NCI-H2196 (cell line): ENCODE data around the gene ARPC5.
"Not testable (repeated sequence)": the region's sequence is repeated elsewhere in the genome, so short reads cannot be mapped to it uniquely, and the experiment has no call there.

Source experiments
- DNase-seq: peaks from one replicate; lab custom pipeline; 2025; ENCODE audit not compliant: unreplicated experiment; lab: John Stamatoyannopoulos, UW

Gene ARPC5

DNA sequence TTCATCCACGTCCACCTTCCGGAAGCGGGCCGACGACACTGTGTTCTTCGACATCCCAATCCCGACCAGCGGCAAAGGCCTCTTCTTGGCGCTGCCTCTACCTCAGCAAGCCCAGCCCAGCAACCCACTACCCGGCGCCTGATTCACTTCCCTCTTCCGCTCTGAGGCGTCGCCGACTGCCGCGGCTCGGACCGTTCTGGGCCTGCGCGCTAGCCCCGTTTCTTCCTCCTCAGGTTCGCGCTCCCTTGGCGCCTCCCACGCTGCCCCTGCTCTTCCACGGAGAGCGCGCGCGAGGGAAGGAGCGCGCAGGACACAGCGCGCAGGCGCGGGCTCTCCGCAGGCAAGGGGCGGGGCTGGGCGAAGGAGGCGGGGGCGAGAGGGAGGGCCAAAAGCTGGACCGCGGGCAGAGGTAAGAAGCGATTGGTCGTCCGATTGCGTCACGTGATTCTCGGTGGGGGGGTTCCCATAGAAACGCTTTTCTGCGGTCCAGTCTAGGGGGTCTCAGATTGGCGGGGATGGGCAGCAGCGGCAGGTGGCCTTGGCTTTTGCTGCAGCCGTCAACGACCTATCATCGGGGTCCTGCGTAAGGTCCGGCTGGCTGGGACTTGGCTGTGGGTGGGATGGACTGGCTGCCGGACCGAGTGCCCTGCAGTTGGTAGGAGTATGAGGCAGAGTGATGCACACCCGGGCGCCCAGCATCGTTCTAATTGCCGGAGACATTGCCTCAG lies at the start of gene ARPC5:
TSS of gene ARPC5 (minus strand) at position 178 of the 728 bp plus-strand sequence. CDS start at position 54, 124 bp downstream.
- peak; percentile 96 for DNase-seq

- DNase-seq = peak; percentile 6
Measured at GRCh38 chr1:183685112-183685713, 49.6 kb upstream of the ARPC5 start.

DNA sequence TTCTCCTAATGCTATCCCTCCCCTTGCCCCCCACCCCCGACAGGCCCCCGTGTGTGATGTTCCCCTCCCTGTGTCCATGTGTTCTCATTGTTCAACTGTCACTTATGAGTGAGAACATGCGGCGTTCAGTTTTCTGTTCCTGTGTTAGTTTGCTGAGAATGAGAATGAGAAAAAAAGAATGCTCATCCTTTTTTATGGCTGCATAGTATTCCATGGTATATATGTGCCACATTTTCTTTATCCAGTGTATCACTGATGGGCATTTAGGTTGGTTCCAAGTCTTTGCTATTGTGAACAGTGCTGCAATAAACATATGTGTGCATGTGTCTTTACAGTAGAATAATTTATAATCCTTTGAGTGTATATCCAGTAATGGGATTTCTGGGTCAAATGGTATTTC lies 43.8 kb upstream of the ARPC5 start:
- DNase-seq = not testable (repeated sequence)

DNA sequence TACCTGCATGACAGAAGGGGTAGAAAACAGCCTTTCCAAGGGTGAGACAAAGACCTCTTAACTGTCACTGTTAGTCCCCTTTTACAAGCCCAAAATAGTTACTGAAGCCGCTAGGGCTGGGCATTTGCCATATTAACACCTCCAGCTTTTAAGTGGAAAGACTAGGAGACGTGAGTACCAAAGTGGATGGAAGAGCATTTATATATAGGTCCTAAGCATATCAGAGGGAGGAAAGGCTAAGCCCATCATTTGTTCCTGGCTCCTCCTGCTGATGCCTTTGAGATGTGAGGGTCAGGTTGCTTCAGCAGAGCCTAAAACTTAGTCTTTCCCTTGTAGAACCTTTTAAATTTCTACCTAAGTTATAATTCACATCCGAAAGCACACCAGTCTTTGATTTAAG lies 43.2 kb upstream of the ARPC5 start:
- DNase-seq = no peak

DNA sequence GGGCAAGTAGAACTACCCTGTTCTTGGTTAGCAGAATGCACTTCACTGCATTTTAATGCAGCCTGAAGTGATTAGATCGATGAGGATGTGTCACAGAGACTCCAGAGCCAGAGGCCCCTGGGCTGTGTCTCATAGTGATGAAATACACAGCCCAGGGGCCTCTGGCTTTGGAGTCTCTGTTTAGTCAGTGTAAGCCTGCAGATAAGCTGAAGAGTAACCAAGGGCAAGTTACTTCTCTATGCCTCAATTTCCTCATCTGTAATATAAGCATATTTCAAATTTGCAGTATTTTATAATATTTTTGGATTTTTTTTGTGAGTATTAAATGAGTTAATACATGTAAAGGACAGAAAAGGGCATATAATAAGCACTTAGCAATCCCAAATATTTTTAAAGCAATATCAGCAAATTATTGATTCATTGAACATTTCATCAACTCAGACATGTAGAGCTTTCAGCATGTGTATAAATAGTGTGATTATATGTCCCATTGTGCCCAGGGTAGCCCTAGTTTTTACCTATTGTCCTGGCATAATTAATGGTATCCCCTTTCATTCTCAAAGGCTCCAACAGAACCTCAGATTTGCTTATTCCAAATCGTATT lies 41.1 kb upstream of the ARPC5 start:
- DNase-seq = no peak

DNA sequence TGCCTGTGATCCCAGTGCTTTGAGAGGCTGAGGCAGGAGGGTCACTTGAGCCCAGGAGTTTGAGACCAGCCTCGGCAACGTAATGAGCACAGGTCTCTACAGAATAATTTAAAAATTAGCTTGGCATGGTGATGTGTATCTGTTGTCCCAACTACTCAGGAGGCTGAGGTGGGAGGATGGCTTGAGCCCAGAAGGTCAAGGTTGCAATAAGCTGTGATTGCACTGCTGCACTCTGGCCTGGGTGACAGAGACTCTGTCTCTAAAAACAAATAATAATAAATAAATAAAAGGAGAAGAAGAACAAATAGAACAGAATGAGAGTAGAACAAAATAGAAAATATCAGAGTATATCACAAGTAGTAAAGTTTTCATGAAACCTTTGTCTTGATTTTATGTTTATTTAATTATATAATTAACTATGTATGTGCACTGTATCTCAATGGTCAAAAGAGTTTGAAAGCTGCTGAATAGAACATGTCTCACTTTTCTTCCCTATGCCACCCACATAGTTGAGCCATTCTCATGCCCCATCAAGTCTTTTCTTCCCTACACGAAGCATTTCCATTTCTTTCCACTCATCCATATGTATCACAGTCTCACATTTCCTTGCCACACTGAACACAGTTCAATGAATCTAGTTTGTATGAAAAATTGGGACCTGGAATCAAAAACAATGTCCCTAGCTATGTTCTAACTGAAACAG lies 40.5 kb upstream of the ARPC5 start:
- DNase-seq = no peak

DNA sequence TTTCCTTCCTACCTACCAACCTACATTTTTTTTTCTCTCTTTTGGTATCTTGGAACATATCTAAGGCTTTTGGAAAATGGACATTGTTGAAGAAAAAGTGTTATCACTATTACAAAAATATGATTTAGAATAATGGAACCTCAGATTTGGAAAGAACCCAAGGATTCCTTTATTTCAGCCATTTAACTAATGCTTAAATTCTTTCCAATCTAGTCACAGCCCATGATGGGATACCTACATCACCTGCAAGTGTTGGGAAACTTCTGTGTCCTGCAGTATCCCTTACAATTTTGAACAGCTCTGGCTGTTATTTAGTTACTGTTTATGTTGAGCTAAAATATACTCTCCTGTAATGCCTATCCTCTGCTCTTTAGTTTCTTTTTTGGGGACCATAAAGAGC lies 39.8 kb upstream of the ARPC5 start:
- no peak for DNase-seq

DNA sequence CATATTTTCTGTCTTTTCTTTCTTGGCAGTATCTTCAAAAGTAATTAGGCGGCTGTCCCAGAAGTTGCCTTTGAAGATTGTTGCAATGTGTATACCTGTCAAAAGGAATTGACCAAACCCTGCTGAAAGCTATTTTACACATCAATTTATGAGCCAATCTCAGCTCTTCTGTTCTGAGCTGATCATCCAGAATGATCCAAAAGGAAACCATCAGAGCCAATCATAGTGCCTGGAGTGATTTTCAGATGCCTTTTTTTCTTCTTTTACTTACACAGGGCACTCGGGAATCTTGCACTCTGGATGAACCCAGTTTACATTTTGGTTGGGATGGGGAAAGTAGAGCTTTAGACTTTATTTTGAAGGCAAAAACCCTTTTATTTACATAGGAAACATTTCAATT lies 39.3 kb upstream of the ARPC5 start:
- DNase-seq = no peak

DNA sequence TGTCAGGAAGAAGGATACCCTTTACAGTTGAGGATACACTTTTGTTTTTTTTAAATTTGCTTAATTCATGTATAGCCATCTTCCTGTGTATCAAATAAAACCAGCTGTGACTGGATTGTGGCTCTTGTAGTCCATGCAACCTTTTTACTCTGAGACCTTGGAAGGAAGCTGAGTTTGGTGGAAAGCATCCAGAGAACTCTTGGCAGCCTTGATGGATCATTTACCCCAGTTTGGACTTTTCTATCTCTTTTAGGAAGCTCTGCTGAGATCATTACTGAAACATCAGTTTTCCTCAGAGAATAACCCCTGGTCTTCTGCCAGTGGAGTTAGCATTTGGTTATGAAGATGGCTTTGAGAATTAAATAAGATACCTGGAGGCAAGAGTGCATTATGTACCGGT lies 38.8 kb upstream of the ARPC5 start:
- no peak for DNase-seq

DNA sequence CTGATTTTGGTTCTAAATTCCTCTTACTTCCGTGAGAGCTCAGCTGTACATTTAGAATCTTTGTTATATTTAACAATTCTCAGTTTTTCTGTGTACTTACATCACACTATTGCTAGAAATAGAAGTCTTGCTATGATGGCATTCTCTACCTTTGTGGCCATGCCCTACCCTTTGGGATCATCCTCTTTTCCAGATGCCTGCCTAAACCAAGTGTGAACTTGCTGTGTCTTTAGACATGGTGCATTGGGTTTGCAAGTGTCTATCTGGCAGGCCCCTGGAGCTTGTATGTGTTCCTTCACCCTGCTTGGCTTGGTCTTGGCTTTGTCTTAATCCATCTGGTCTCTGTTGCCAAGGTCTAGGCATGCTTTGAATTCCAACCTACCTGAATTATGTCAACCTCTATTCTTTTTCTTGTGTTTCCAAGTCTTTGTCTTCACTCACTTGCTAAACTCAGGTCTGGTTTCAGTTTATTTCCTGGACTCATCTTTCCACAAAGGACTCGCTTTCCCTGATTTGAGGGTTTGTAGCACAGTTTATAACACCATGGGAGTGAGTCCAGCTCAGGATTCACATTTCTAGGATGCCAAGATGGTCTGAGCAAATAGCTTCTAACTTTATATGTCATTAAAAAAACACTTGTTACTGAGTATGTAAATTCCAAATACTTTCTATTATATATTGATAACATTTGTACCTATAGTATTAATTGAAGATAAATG lies 38.2 kb upstream of the ARPC5 start:
- DNase-seq = no peak

DNA sequence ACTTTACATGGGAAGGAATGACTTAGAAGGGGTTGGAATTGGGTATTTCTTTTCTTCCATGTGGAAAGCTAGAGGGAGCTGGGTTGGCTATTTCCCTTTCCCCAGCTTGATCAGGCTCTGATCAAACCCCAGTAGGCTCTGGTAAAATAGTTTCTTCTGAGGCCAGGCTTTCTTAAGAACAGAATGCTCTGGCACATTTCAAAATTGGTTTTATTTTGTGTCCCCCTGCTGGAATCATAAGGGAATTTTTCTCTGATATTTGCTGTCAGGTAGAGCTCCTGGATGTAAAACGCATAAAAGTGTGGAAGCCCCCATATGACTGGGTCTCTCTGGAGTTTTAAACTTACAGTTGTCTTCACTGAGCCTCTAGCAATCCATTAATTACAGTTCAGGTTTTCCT lies 34.6 kb upstream of the ARPC5 start:
- no peak for DNase-seq

DNA sequence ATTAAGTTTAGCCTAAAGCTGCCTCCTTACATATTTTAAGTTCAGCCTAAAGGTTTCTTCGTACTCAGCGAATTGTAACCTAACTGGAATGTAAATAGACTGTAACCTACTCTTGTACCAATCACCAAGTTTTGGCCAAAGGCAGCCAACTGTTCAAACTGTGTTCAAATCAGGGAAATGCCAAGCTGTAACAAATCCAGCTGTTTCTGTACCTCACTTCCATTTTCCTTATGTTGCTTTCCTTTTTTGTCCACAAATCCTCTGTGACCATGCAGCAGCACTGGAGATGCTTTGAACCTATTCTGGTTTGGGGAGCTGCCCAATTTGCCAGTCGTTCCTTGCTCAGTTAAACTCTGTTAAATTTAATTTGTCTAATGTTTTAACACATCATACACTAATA lies 20.8 kb upstream of the ARPC5 start:
- no peak for DNase-seq

- peak; percentile 84 for DNase-seq
Measured at GRCh38 chr1:183655562-183656075, 20.0 kb upstream of the ARPC5 start.

DNA sequence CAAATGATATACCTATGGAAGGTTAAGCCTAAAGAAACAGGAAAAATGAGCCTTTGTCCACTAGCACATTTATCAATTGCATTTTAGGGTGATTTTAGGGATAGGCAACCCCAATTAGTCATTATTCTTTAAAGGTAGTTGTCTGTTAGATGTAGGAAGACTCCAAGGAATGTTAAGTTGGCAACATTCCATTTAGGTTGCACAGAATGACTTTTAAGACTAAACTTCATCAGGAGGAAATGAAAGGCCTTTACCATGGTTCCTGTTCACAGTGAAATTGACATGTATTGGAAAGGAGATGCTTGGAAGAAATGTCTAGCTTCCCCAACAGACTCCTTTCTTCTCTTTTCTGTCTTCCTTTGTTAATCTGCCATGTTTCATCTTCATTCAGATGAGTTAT lies 19.1 kb upstream of the ARPC5 start:
- no peak for DNase-seq

- no peak for DNase-seq
Measured at GRCh38 chr1:183653876-183654451, 18.4 kb upstream of the ARPC5 start.

DNA sequence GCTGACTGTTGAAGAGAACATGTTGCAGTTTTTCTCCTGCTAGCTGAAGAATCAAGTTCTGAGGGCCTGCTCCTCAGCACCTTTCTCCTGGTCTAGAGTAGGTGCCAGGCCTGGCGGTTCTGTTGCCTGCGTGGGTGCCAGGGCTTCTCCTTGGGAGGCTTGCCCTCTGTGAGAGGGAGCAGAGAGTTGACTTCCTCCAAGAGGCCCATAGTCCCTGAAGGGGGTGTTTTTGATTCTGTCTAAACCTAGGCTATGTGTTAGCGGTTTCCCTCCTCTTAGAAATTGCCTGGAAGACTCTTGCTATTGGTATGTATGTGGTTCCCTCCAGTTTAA lies 17.8 kb upstream of the ARPC5 start:
- no peak for DNase-seq

GRCh38 chr1:183652547-183653461 lies 17.2 kb upstream of the ARPC5 start, which contains the start of gene APOBEC4:
TSS of gene APOBEC4 (minus strand) at chr1:183653316. CDS start at chr1:183648781, 4,535 bp downstream.
- DNase-seq = peak; percentile 31

DNA sequence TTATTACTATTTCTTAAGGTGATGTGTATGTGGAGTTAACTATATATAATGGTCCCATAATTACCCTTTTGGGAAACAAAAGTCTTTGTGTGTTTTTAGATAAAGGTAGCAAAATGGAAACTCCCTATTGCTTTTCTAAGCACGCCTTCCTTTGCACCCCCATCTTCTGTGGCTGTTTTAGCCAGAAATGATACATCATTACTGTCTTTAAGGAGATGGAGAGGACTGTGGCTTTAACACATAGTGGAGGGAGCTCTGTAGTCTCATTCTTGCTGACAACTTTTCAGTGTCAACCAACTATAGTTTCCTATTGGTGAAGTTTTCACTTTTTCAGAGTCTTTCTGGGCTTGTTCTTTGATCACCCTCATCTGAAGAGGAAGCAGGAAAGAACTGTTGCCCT lies 16.5 kb upstream of the ARPC5 start:
- DNase-seq = no peak

DNA sequence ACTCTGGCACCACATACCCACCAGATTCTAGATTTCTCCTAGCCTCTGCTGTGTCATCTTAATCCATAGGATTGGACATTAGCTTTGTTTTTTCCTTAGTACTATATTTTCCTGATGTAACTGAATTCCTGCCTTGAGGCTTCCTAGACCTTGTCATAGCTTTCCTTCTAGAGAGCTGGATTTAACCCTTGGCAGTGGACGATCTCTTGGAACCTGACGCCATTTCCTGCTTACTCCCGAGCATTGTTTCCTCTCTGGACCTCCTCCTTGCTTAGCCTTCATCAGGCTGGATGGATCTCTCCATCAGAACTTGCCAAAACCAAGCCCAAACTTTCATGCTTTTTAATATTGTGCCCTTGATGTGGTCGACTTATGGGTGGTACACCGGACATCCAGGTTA lies 16.0 kb upstream of the ARPC5 start:
- no peak for DNase-seq

GRCh38 chr1:183648042-183648441 lies 12.5 kb upstream of the ARPC5 start:
- no peak for DNase-seq
